NCI-H82 (cell line): ENCODE data around the gene CRYZL1.
A peak's percentile ranks its signal among the peaks of the same experiment; 100 is the strongest.

ENCODE experiments used
- DNase-seq: peaks from one replicate; lab custom pipeline; 2025; lab: John Stamatoyannopoulos, UW

Gene CRYZL1

GRCh38 chr21:33560965-33561364 lies 80.6 kb downstream of the CRYZL1 start:
- DNase-seq, result peak; percentile 46

GRCh38 chr21:33559813-33560212 lies 81.7 kb downstream of the CRYZL1 start:
- no peak for DNase-seq

- no peak for DNase-seq
Measured at GRCh38 chr21:33558777-33559421, 82.6 kb downstream of the CRYZL1 start.

- no peak for DNase-seq
Measured at GRCh38 chr21:33557447-33557846, 84.1 kb downstream of the CRYZL1 start.

- no peak for DNase-seq
Measured at GRCh38 chr21:33554982-33555344, 86.6 kb downstream of the CRYZL1 start.

GRCh38 chr21:33554236-33554981 lies 87.1 kb downstream of the CRYZL1 start:
- DNase-seq, result no peak

GRCh38 chr21:33552999-33553598 lies 88.4 kb downstream of the CRYZL1 start:
- no peak for DNase-seq

GRCh38 chr21:33552093-33552998 lies 89.2 kb downstream of the CRYZL1 start:
- no peak for DNase-seq

GRCh38 chr21:33551664-33552063 lies 89.9 kb downstream of the CRYZL1 start:
- DNase-seq, result no peak

GRCh38 chr21:33550772-33551660 lies 90.5 kb downstream of the CRYZL1 start:
- no peak for DNase-seq

GRCh38 chr21:33549848-33550771 lies 91.4 kb downstream of the CRYZL1 start:
- no peak for DNase-seq

- DNase-seq, result no peak
Measured at GRCh38 chr21:33546086-33546485, 95.5 kb downstream of the CRYZL1 start.

- DNase-seq, result no peak
Measured at GRCh38 chr21:33544451-33545195, 96.9 kb downstream of the CRYZL1 start.

- DNase-seq, result peak; percentile 82
Measured at GRCh38 chr21:33543505-33544129, 97.9 kb downstream of the CRYZL1 start.

GRCh38 chr21:33542640-33543504 lies 98.7 kb downstream of the CRYZL1 start, which contains the start of gene SON:
TSS of gene SON (plus strand) at chr21:33543038. CDS start at chr21:33543093, 55 bp downstream.
- DNase-seq, result peak; percentile 100

- DNase-seq, result peak; percentile 95
Measured at GRCh38 chr21:33541756-33542639, 99.5 kb downstream of the CRYZL1 start, which contains the start of gene GART. TSS of gene GART (minus strand) at chr21:33542117. CDS start at chr21:33539315, 2,802 bp downstream.
